ENCODE data around the gene ATP9B. TPM values are rescaled to one million over a fixed set of nuclear protein-coding genes. Genes with fewer than 3 reads are reported as not detected.

ATP9B gene
- total RNA-seq, 1 donor from 2014 or later, result 49.2 TPM

GRCh38 chr18:79204889-79205807 lies 136.0 kb downstream of the ATP9B start:
- no peaks in the 10 kb centered on the region for H3K27me3 Mint-ChIP-seq
- TF ChIP-seq CTCF (IDR thresholded peaks at IDR 0.05), result no peak
- ATAC-seq (ENCODE audit: low read depth), result no peak
- intact Hi-C loops (cut with micrococcal nuclease), result no loop called here
- peaks cover 39% of the 10 kb centered on the region for H3K36me3 Mint-ChIP-seq (ENCODE audit: low read depth)
- ChIA-PET POLR2A (no interaction called here), CTCF (no interaction called here)
- H3K4me3 Mint-ChIP-seq, result no peak overlapping the region
- no peaks in the 10 kb centered on the region for H3K4me1 Mint-ChIP-seq
- H3K27ac Mint-ChIP-seq, result no peak overlapping the region
- no peaks in the 10 kb centered on the region for H3K9me3 Mint-ChIP-seq
- no peak for DNase-seq

GRCh38 chr18:79206444-79206843 lies 137.2 kb downstream of the ATP9B start:
- ATAC-seq (ENCODE audit: low read depth) (no peak), DNase-seq (no peak)
- CTCF ChIA-PET, result no interaction called here
- POLR2A ChIA-PET, result no interaction called here
- Mint-ChIP-seq H3K9me3 (no peaks in the 10 kb centered on the region), H3K4me3 (no peak overlapping the region), H3K27ac (no peak overlapping the region), H3K27me3 (no peaks in the 10 kb centered on the region), H3K36me3 (ENCODE audit: low read depth) (peaks cover 44% of the 10 kb centered on the region), H3K4me1 (no peaks in the 10 kb centered on the region)
- no peak for TF ChIP-seq CTCF (IDR thresholded peaks at IDR 0.05)
- intact Hi-C loops (cut with micrococcal nuclease), result no loop called here

- TF ChIP-seq CTCF (IDR thresholded peaks at IDR 0.05), result no peak
- H3K9me3 Mint-ChIP-seq, result no peaks in the 10 kb centered on the region
- CTCF ChIA-PET, result no interaction called here
- POLR2A ChIA-PET, result no interaction called here
- H3K4me3 Mint-ChIP-seq, result no peak overlapping the region
- ATAC-seq (ENCODE audit: low read depth) (no peak), DNase-seq (no peak)
- no peak overlapping the region for H3K27ac Mint-ChIP-seq
- no peaks in the 10 kb centered on the region for H3K4me1 Mint-ChIP-seq
- intact Hi-C loops (cut with micrococcal nuclease), result no loop called here
- H3K36me3 Mint-ChIP-seq (ENCODE audit: low read depth), result peaks cover 43% of the 10 kb centered on the region
- no peaks in the 10 kb centered on the region for H3K27me3 Mint-ChIP-seq
Observed at GRCh38 chr18:79208906-79209305, 139.7 kb downstream of the ATP9B start.

DNA sequence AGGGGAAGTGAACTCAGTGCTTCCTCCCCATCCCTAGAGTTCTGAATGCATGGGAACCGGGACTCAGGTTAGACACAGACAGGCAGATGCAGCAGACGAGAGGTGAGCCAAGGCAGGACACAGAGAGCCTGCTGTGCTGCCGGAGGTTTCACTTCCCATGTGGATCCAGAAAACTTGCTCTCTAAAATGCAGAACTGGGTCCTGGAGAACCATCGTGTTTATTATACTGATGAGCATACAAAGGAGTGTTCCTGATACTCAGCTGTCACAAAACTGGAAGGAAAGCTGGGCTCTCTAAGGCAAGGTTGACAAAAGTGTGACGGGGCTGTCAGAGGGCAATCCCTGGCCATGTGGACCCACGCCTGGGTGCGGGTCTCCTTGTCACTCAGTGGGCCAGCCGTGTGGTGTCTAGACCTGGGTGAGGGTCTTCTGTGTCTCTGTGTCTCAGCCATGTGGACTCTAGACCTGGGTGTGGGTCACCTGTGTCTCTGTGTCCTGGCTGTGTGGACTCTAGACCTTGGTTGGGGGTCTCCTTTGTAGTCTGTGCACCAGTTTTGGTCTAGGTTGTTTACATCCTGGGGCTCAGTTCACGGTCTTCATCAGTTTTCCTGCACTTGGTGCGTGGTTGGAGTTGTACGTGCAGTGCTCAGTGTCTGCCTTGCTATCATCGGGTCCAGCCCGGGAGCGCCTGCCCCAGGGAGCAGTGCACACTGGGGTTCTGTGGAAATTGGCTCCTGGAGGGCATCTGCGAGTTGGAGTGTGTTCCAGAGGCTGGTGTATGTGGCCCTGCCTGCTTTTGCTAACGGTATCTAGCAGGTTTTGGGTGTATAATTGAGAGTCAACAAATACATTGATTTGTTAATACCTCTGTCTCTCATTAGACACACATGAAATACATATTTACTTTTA lies 141.1 kb downstream of the ATP9B start:
- Mint-ChIP-seq H3K4me3 (no peak overlapping the region), H3K27ac (no peak overlapping the region), H3K27me3 (no peaks in the 10 kb centered on the region), H3K4me1 (no peaks in the 10 kb centered on the region), H3K36me3 (ENCODE audit: low read depth) (peaks cover 41% of the 10 kb centered on the region), H3K9me3 (no peaks in the 10 kb centered on the region)
- ATAC-seq (ENCODE audit: low read depth) (no peak), DNase-seq (no peak)
- ChIA-PET POLR2A (no interaction called here), CTCF (no interaction called here)
- TF ChIP-seq CTCF (IDR thresholded peaks at IDR 0.05), result no peak
- intact Hi-C loops (cut with micrococcal nuclease), result no loop called here

DNA sequence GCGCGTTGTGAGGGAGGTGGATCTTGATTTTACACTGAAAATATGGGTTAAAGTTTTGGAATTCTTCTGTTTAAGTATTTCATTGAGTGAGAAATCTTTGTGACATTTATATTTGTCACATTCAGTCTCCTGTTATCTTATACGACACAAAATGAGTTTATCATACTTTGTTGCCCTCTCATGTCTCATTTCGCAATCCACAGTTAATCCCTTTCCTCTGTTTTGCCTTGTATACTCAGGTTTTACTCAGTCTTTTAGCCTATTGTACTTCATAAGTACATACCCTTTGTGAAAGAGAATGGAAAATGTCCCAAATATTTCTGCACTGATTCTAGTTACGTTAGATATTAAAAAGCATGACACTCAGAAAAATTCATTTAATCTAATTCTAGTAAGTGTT lies 142.7 kb downstream of the ATP9B start:
- ATAC-seq (ENCODE audit: low read depth), result no peak
- peaks cover 42% of the 10 kb centered on the region for H3K36me3 Mint-ChIP-seq (ENCODE audit: low read depth)
- H3K4me1 Mint-ChIP-seq, result no peaks in the 10 kb centered on the region
- no peak for TF ChIP-seq CTCF (IDR thresholded peaks at IDR 0.05)
- H3K27ac Mint-ChIP-seq, result no peak overlapping the region
- H3K4me3 Mint-ChIP-seq, result no peak overlapping the region
- H3K27me3 Mint-ChIP-seq, result no peaks in the 10 kb centered on the region
- intact Hi-C loops (cut with micrococcal nuclease), result no loop called here
- POLR2A ChIA-PET, result no interaction called here
- no peak for DNase-seq
- CTCF ChIA-PET, result no interaction called here
- no peaks in the 10 kb centered on the region for H3K9me3 Mint-ChIP-seq
